Activated CD8-positive, alpha-beta memory T cell treated with anti-CD3 and anti-CD28 coated beads for 4 hours (primary cell): ENCODE results near the gene FCF1.
"Not testable (repeated sequence)": the region's sequence is repeated elsewhere in the genome, so short reads cannot be mapped to it uniquely, and the experiment has no call there.

Experiments used
- DNase-seq, 2 donors: peaks; one replicate each; pipeline ENCODE4 v3.0.0-alpha.2; 2020; ENCODE audit warnings: low read depth in 2 of 2

FCF1 gene

GRCh38 chr14:74698465-74698864, 14.5 kb upstream of the FCF1 start:
- no peak for DNase-seq

GRCh38 chr14:74702293-74702692, 10.7 kb upstream of the FCF1 start:
- DNase-seq = no peak

DNA sequence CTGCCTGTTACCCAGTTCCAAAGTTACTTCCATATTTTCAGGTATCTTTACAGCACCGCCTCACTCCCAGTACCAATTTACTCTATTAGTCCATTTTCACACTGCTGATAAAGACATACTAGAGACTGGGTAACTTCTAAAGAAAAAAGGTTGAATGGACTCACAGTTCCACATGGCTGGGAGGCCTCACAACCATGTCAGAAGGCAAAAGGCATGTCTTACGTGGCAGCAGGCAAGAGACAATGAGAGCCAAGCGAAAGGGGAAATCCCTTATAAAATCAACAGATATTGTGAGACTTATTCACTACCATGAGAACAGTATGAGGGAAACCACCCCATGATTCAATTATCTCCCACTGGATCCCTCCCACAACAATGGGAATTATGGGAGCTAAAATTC, 9.9 kb upstream of the FCF1 start:
- DNase-seq = no peak

GRCh38 chr14:74704656-74705055, 8.3 kb upstream of the FCF1 start:
- DNase-seq = no peak

GRCh38 chr14:74705613-74706500, 7.1 kb upstream of the FCF1 start:
- DNase-seq = no peak

DNA sequence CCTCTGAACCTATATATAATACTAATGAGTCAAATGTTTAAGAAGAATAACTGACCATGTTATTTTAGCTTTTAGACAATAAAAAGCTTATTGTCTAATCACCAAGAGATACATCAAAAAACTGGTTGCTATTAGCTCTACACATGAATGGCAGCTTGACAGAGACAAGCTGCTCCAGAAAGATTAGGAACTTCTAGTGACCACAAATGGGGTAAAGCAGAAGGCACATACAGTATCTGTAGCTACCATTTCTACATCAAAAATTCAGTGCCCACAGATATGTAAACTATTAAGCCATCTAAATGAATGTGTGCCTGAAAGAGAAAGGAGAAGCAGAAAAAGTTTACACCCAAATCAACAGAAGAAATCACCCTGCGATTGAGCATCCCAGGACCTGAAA, 2.5 kb upstream of the FCF1 start:
- DNase-seq = no peak

GRCh38 chr14:74711651-74712050, 1.3 kb upstream of the FCF1 start:
- no peak for DNase-seq

DNA sequence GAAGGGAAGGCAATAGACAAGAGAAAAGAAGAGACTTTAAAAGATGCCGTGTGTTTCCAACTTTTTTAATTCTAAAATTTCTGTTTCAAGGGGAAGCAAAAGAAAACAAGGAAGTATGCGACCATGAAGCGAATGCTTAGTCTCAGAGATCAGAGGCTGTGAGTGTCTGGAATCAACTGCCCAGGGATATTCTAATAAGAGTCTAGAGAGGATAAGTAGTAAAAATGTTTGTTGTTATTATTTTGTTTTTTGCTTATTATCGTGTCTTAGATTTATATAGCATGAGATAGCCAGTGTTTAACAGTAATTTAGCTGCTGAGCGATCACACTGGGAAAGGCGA, 421 bp downstream of the FCF1 start:
- no peak for DNase-seq

GRCh38 chr14:74720526-74720925, 7.6 kb downstream of the FCF1 start:
- no peak for DNase-seq

DNA sequence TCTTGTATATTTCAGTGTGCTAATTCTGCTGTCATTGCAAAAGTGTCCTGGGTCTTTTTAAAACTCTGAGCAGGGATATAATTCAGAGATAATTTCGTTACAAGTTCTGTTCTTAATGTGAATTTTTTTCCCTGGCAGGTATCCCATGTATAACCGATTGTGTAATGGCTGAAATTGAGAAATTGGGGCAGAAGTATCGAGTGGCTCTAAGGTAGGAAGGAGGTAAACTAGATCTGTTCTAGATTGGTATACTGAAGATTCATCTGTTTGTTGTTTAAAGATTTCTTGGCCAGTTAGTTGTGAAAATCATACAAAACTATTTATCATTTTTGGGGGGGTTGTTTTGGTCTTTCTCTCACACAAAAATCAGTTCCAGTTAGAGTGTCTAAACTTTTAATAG, 10.2 kb downstream of the FCF1 start:
- DNase-seq = no peak

DNA sequence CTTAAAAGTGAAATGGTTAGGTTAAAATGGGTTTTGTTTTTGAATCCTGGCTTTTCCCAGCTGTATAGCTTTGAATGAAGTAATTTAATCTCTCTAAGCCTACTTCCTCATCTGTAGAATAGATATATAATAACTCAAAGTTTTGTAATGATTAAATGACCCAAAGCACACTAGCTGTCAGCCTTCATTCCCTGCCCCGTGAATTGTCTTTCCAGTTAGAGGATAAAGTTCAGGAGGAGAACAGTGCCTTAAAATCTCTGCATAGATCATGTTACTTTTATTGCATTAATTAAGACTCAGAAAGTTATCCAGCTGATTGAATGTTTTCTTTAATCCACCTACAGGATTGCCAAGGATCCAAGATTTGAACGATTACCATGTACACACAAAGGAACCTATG, 19.4 kb downstream of the FCF1 start:
- DNase-seq = no peak

GRCh38 chr14:74733221-74733620, 20.3 kb downstream of the FCF1 start:
- no peak for DNase-seq

DNA sequence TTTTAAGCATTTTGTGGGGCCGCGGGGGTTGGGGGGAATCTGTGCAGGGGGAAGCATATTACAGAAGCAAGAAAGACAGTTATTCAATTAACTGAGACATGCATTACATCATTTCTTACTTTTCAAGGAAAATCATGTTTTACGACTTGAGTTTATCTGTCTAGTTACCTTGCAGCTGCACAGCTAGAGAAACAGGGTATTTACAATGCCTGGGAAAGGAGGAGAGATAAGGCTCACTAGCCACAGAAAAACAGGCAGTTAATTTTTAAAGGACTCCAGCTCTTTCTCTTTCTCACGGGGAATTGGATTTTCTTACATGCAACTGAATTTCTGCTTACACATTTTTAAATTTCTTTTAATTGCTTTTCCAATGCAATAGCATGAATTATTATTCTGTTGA, 22.2 kb downstream of the FCF1 start:
- no peak for DNase-seq

GRCh38 chr14:74737753-74738325, 24.9 kb downstream of the FCF1 start:
- no peak for DNase-seq

GRCh38 chr14:74739293-74740030, 26.5 kb downstream of the FCF1 start:
- no peak for DNase-seq

GRCh38 chr14:74747237-74747636, 34.3 kb downstream of the FCF1 start:
- no peak for DNase-seq

DNA sequence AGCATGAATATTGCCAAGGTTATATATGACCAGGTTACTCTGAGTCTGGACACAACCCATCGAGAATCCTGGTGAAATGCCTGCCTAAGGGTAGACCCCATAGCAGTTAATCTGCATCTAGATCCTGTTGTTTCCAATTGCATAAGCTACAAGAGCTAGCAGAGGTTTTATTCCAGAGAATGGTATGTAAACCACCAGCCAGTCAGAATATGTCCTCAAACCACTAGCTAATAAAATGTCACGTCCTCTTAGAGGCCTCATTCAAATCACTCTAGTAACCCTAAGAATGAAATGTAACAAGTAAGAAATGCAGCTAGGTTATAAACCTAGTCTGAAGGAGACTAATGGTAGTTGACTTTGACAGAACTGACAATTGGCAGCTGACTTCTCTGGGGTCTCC, 41.2 kb downstream of the FCF1 start:
- DNase-seq = no peak

DNA sequence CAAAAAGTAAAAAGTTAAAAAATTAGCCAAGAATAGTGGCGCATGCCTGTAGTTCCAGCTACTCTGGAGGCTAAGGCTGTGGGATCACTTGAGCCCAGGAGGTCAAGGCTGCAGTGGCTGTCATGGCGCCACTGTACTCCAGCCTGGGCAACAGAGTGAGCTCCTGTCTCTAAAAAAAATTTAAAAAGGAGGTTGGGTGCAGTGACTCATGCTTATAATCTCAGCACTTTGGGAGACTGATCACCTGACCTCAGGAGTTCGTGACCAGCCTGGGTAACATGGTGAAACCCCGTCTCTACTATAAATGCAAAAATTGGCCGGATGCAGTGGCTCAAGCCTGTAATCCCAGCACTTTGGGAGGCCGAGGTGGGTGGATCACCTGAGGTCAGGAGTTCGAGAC, 42.0 kb downstream of the FCF1 start:
- no peak for DNase-seq

- DNase-seq = no peak
Measured at GRCh38 chr14:74756326-74756725, 43.4 kb downstream of the FCF1 start.

DNA sequence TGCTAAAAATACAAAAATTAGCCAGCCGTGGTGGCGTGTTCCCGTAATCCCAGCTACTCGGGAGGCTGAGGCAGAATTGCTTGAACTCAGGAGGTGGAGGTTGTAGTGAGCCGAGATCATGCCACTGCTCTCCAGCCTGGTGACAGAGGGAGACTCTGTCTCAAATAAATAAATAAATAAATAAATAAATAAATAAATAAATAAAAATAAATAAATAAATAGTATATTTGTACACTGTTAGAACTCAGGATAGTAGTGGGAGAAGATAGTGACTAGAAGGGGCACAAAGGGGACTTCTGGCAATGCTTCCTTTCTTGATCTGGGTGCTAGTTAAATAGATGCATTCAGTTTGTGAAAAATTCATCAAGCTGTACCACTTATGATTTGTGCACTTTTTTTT, 45.6 kb downstream of the FCF1 start:
- DNase-seq = not testable (repeated sequence)

- DNase-seq = peak; percentile 84 to 87
Measured at GRCh38 chr14:74762917-74763802, 50.2 kb downstream of the FCF1 start, which contains the start of gene YLPM1. TSS of gene YLPM1 (plus strand) at chr14:74763316. CDS start at chr14:74763490, 174 bp downstream.
